Activated T-cell treated with anti-CD3 and anti-CD28 coated beads, Interleukin-2, amount 50 U/mL, for 24 hours (primary cell): Measurements from ENCODE around the gene BARHL2.
A peak's percentile ranks its signal among the peaks of the same experiment; 100 is the strongest.

Experiments used
- DNase-seq: peaks from one replicate; pipeline ENCODE4 v3.0.0-alpha.2; 2020
- H3K27ac Mint-ChIP-seq: 2 replicates; pipeline ENCODE4 v1.8.0; 2020; ENCODE audit warnings: mild to moderate bottlenecking, mixed read lengths
- H3K27me3 Mint-ChIP-seq: 2 replicates; pipeline ENCODE4 v1.8.0; 2020; ENCODE audit warnings: mixed read lengths
- H3K36me3 Mint-ChIP-seq: 2 replicates; pipeline ENCODE4 v1.8.0; 2020; ENCODE audit warnings: low read depth, mixed read lengths
- H3K4me1 Mint-ChIP-seq: 2 replicates; pipeline ENCODE4 v1.8.0; 2020; ENCODE audit warnings: low read depth, mixed read lengths
- H3K4me3 Mint-ChIP-seq: 2 replicates; pipeline ENCODE4 v1.8.0; 2020; ENCODE audit warnings: mild to moderate bottlenecking, moderate library complexity, mixed read lengths
- H3K9me3 Mint-ChIP-seq: 2 replicates; pipeline ENCODE4 v1.8.0; 2020; ENCODE audit warnings: mixed read lengths

BARHL2 gene

GRCh38 chr1:90719330-90720144 is 2.4 kb upstream of the BARHL2 start:
- Mint-ChIP-seq H3K4me1 (peaks cover 36% of the 10 kb centered on the region), H3K27me3 (peaks cover 91% of the 10 kb centered on the region), H3K9me3 (peaks cover 8% of the 10 kb centered on the region), H3K4me3 (peak overlapping the region; percentile 18), H3K36me3 (no peaks in the 10 kb centered on the region), H3K27ac (peak overlapping the region; percentile 47)
- DNase-seq = no peak

- Mint-ChIP-seq H3K4me1 (peaks cover 30% of the 10 kb centered on the region), H3K4me3 (peak overlapping the region; percentile 66), H3K36me3 (no peaks in the 10 kb centered on the region), H3K9me3 (peaks cover 8% of the 10 kb centered on the region), H3K27ac (peak overlapping the region; percentile 80), H3K27me3 (peaks cover 91% of the 10 kb centered on the region)
- DNase-seq = peak; percentile 40
These were observed 1.6 kb upstream of the BARHL2 start for GRCh38 chr1:90718411-90719329.

DNA sequence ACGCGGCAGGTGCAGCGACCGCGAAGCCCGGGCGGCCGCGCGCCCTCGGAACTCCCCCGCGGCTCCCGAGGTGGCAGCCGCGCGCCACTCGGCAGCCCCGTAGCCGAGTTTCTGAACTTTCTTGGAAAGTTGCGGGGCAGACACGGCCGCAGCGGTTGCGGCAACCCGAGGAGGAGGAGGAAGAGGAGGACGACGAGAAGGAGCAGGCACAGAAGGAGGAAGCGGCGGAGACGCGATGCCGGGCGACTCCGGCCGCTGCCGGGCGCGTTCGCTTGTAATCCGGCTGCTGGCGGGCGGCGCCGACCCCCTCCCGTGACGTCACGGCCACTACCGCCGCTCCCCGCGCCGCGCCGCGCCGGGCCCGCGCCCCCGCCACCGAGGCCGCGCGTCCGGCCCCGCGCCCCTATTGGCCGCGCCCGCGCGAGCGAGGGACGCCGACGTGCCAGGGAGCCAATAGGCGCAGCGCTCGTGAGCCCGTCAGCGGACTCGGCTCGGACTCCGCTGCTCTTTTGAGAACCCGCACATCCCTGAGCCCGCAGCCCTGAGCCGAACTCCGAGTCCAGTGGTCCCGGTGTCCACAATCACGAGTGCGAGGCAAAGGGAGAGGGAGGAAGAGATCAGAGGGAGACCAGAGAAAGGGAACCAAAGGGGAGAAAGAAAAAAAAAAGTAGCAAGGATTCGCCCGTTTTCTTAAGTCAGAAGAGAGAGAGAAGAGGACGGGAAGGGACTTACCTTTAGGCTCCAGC is 736 bp upstream of the BARHL2 start:
- no peaks in the 10 kb centered on the region for H3K36me3 Mint-ChIP-seq
- peak; percentile 44 for DNase-seq
- peaks cover 8% of the 10 kb centered on the region for H3K9me3 Mint-ChIP-seq
- H3K27me3 Mint-ChIP-seq = peaks cover 91% of the 10 kb centered on the region
- H3K4me1 Mint-ChIP-seq = peaks cover 27% of the 10 kb centered on the region
- H3K27ac Mint-ChIP-seq = peak overlapping the region; percentile 80
- peak overlapping the region; percentile 66 for H3K4me3 Mint-ChIP-seq

- DNase-seq = no peak
- peaks cover 8% of the 10 kb centered on the region for H3K9me3 Mint-ChIP-seq
- no peaks in the 10 kb centered on the region for H3K36me3 Mint-ChIP-seq
- H3K27ac Mint-ChIP-seq = peak overlapping the region; percentile 83
- peaks cover 27% of the 10 kb centered on the region for H3K4me1 Mint-ChIP-seq
- peaks cover 91% of the 10 kb centered on the region for H3K27me3 Mint-ChIP-seq
- H3K4me3 Mint-ChIP-seq = peak overlapping the region; percentile 59
These were observed 208 bp upstream of the BARHL2 start for GRCh38 chr1:90717356-90717664.

- DNase-seq = no peak
- H3K27me3 Mint-ChIP-seq = peaks cover 91% of the 10 kb centered on the region
- H3K9me3 Mint-ChIP-seq = peaks cover 8% of the 10 kb centered on the region
- H3K4me1 Mint-ChIP-seq = peaks cover 24% of the 10 kb centered on the region
- H3K27ac Mint-ChIP-seq = peak overlapping the region; percentile 79
- no peaks in the 10 kb centered on the region for H3K36me3 Mint-ChIP-seq
- peak overlapping the region; percentile 59 for H3K4me3 Mint-ChIP-seq
These were observed 905 bp downstream of the BARHL2 start for GRCh38 chr1:90716243-90716551.

DNA sequence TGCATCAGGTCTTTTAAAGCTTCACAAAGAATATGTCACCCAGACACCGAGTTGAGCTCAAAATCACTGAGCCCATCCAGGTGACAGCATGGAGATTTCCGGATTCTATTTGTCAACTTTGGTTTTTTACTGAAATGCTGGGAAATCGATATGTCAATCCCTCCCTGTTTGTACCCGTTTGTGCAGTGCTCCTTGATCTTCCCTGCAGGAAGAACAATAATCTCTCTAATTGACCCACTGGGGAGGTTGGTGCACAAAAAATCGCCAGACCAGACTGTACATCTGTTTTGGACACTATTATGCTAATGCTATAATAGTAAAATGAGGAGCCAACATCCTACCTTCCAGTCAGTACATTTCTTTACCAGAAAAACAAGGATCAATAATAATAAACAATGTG is 1.8 kb downstream of the BARHL2 start:
- peaks cover 91% of the 10 kb centered on the region for H3K27me3 Mint-ChIP-seq
- H3K9me3 Mint-ChIP-seq = peaks cover 3% of the 10 kb centered on the region
- H3K36me3 Mint-ChIP-seq = no peaks in the 10 kb centered on the region
- H3K4me1 Mint-ChIP-seq = peaks cover 22% of the 10 kb centered on the region
- DNase-seq = no peak
- no peak overlapping the region for H3K4me3 Mint-ChIP-seq
- no peak overlapping the region for H3K27ac Mint-ChIP-seq

DNA sequence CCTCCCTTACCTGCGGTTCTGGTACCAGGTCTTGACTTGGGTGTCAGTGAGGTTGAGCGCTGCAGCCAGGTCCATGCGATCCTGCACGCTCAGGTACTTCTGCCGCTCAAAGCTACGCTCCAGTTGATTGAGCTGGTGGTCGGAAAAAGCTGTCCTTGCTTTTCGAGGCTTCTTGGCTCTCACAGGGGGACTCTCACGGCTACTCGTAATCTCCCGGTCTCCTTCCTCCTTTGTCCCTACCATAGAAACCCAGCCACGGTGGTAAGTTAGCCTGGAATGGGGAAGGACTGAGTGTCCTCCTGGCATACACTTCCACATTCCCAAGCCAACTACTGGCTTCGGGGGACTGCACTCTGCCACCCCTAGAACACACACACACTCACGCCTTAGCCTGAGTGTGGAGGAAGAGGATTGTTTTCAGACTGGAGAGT is 2.6 kb downstream of the BARHL2 start:
- Mint-ChIP-seq H3K4me1 (peaks cover 22% of the 10 kb centered on the region), H3K4me3 (no peak overlapping the region), H3K36me3 (no peaks in the 10 kb centered on the region), H3K27me3 (peaks cover 91% of the 10 kb centered on the region), H3K9me3 (no peaks in the 10 kb centered on the region), H3K27ac (no peak overlapping the region)
- DNase-seq = no peak

GRCh38 chr1:90713741-90714509 is 3.2 kb downstream of the BARHL2 start:
- H3K4me1 Mint-ChIP-seq = peaks cover 18% of the 10 kb centered on the region
- no peak for DNase-seq

GRCh38 chr1:90712915-90713730 is 4.0 kb downstream of the BARHL2 start:
- no peaks in the 10 kb centered on the region for H3K9me3 Mint-ChIP-seq
- H3K36me3 Mint-ChIP-seq = no peaks in the 10 kb centered on the region
- peaks cover 91% of the 10 kb centered on the region for H3K27me3 Mint-ChIP-seq
- no peak overlapping the region for H3K27ac Mint-ChIP-seq
- H3K4me1 Mint-ChIP-seq = peaks cover 14% of the 10 kb centered on the region
- DNase-seq = no peak
- H3K4me3 Mint-ChIP-seq = no peak overlapping the region

More at GRCh38 chr1:90713741-90714509, 3.2 kb downstream of the BARHL2 start:
- H3K4me3 Mint-ChIP-seq = no peak overlapping the region
- no peaks in the 10 kb centered on the region for H3K9me3 Mint-ChIP-seq
- no peak overlapping the region for H3K27ac Mint-ChIP-seq
- no peaks in the 10 kb centered on the region for H3K36me3 Mint-ChIP-seq
- peaks cover 91% of the 10 kb centered on the region for H3K27me3 Mint-ChIP-seq

- no peaks in the 10 kb centered on the region for H3K36me3 Mint-ChIP-seq
- H3K27me3 Mint-ChIP-seq = peaks cover 97% of the 10 kb centered on the region
- H3K27ac Mint-ChIP-seq = no peak overlapping the region
- H3K9me3 Mint-ChIP-seq = no peaks in the 10 kb centered on the region
- peaks cover 15% of the 10 kb centered on the region for H3K4me1 Mint-ChIP-seq
- DNase-seq = no peak
- no peak overlapping the region for H3K4me3 Mint-ChIP-seq
These were observed 4.8 kb downstream of the BARHL2 start for GRCh38 chr1:90712153-90712856.

- H3K27me3 Mint-ChIP-seq = peaks cover 97% of the 10 kb centered on the region
- H3K4me3 Mint-ChIP-seq = no peak overlapping the region
- no peaks in the 10 kb centered on the region for H3K36me3 Mint-ChIP-seq
- H3K4me1 Mint-ChIP-seq = peaks cover 15% of the 10 kb centered on the region
- no peak overlapping the region for H3K27ac Mint-ChIP-seq
- no peaks in the 10 kb centered on the region for H3K9me3 Mint-ChIP-seq
- no peak for DNase-seq
These were observed 5.4 kb downstream of the BARHL2 start for GRCh38 chr1:90711696-90712095.

DNA sequence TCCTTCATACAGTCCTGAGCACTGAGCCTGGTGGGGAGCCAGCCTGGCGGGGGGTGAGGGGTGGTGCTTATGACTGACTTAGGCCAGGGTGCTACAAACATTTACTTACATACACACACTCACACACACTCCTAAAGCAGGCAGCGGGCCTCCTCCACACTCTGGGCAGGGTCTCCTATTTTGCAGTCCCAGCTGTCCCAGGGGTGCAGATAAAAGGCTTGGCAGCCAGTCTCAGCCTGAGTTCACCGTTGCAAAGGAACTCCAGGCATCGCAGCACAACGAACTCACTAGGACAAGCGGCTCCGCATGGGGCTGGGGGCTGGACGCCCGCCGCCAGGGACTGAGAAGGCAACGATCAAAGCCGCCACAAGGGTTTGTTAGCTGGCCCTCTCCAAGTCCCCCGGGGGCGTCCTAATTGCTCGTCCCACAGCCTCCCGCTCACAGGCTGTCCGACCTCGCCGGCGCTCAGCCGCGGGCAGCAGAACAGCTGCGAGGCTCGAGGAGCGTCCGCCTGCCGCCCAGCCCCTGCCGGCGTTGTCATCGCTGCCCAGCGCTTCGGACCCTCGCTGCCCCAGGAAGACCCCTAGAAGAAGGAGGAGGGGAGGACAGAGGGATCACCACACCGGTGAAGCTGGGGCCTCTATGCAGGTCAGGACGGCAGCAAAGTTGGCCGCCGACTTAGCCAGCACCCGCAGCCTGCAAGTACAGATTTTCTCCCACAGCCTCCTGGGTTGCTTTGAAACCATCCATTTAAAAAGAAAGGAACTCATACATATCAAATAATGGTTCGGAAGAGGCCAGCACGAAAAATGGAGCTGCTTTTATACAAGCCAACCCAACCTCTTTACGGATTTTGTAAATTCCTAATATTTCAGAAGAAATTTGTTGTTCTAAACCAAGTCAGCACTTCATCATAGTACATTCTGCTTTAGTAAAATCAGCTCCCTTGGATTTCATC is 6.2 kb downstream of the BARHL2 start:
- Mint-ChIP-seq H3K27me3 (peaks cover 96% of the 10 kb centered on the region), H3K4me3 (no peak overlapping the region), H3K36me3 (no peaks in the 10 kb centered on the region), H3K27ac (no peak overlapping the region), H3K4me1 (peaks cover 18% of the 10 kb centered on the region), H3K9me3 (no peaks in the 10 kb centered on the region)
- no peak for DNase-seq
